Loucy (cell line): ENCODE results near the gene ZNF579.

Source experiments
- H2AFZ ChIP-seq: fragments of 200-600 bp; sonication (generic); 2 replicates; pipeline ENCODE4 v1.6.0; 2016; ENCODE audit warnings: antibody characterized with exemption, mild to moderate bottlenecking, low read length, moderate library complexity
- H3F3A ChIP-seq: fragments of 200-600 bp; 2 replicates; pipeline ENCODE4 v1.6.0; 2016; ENCODE audit warnings: antibody characterized with exemption, low read depth, mild to moderate bottlenecking
- H3K27me3 ChIP-seq: fragments of 200-600 bp; sonication (generic); 2 replicates; pipeline ENCODE4 v1.6.1; 2014; ENCODE audit warnings: low read length, mild to moderate bottlenecking; ENCODE audit not compliant: insufficient read depth, poor library complexity, severe bottlenecking
- H3K36me3 ChIP-seq: fragments of 200-600 bp; sonication (generic); 2 replicates; pipeline ENCODE4 v1.6.1; 2016; ENCODE audit warnings: low read length; ENCODE audit not compliant: insufficient read depth
- H3K4me1 ChIP-seq: fragments of 200-600 bp; sonication (generic); 2 replicates; pipeline ENCODE4 v1.5.1; 2014; ENCODE audit warnings: low read length, mild to moderate bottlenecking; ENCODE audit not compliant: insufficient read depth, poor library complexity, severe bottlenecking
- H3K4me2 ChIP-seq: fragments of 200-600 bp; sonication (generic); 2 replicates; pipeline ENCODE4 v1.6.0; 2014; ENCODE audit warnings: antibody characterized with exemption, low read length, low read depth, mild to moderate bottlenecking; ENCODE audit not compliant: poor library complexity, severe bottlenecking
- H3K4me3 ChIP-seq: fragments of 200-600 bp; sonication (generic); 2 replicates; pipeline ENCODE4 v1.5.1; 2014; ENCODE audit warnings: low read length, mild to moderate bottlenecking, mixed read lengths; ENCODE audit not compliant: poor library complexity, severe bottlenecking
- H3K79me2 ChIP-seq: fragments of 200-600 bp; sonication (generic); 2 replicates; pipeline ENCODE4 v1.6.1; 2014; ENCODE audit warnings: low read length; ENCODE audit not compliant: insufficient read depth
- H3K9ac ChIP-seq: fragments of 200-600 bp; sonication (generic); 2 replicates; pipeline ENCODE4 v1.6.0; 2014; ENCODE audit warnings: mild to moderate bottlenecking, low read depth, low read length, moderate library complexity; ENCODE audit not compliant: poor library complexity, severe bottlenecking
- H3K9me2 ChIP-seq: fragments of 200-600 bp; sonication (generic); replicated peaks from 2 replicates; pipeline ENCODE4 v1.6.1; 2016; ENCODE audit warnings: low read depth, low read length, mixed read lengths
- H3K9me3 ChIP-seq: fragments of 200-600 bp; sonication (generic); 2 replicates; pipeline ENCODE4 v1.6.1; 2014; ENCODE audit warnings: mild to moderate bottlenecking, antibody characterized with exemption, low read length, low read depth; ENCODE audit not compliant: insufficient read depth
- H4K20me1 ChIP-seq: fragments of 200-600 bp; sonication (generic); 2 replicates; pipeline ENCODE4 v1.6.0; 2014; ENCODE audit warnings: antibody characterized with exemption, low read length, mild to moderate bottlenecking; ENCODE audit not compliant: insufficient read depth, poor library complexity, severe bottlenecking
- EZH2phosphoT487 ChIP-seq: fragments of 200-600 bp; IDR thresholded peaks from 2 replicates; pipeline ENCODE4 v1.6.1; 2018; ENCODE audit warnings: antibody characterized with exemption, mild to moderate bottlenecking, moderate library complexity, borderline replicate concordance
- TF ChIP-seq, protein P1 (sequence below): fragments of 200-600 bp; sonication (generic); conservative IDR thresholded peaks from 2 replicates; pipeline ENCODE4 v1.5.1; 2014; ENCODE audit warnings: mild to moderate bottlenecking, antibody characterized with exemption, low read length

Gene ZNF579

DNA sequence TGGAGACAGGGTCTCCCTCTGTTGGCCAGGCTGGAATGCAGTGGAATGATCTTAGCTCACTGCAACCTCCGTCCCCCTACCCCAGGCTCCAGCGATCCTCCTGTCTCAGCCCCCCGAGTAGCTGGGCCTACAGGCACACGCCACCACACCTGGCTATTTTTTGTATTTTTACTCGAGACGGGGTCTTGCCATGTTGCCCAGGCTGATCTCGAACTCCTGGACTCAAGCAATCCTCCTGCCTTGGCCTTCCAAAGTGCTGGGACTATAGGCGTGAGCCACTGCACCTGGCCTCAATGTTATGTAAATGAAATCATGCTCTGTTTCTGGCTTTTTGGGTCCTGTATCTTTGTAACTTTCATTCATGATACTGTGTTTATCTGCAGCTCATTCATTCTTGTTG, 8.1 kb upstream of the ZNF579 start:
- TF ChIP-seq, protein P1, sequence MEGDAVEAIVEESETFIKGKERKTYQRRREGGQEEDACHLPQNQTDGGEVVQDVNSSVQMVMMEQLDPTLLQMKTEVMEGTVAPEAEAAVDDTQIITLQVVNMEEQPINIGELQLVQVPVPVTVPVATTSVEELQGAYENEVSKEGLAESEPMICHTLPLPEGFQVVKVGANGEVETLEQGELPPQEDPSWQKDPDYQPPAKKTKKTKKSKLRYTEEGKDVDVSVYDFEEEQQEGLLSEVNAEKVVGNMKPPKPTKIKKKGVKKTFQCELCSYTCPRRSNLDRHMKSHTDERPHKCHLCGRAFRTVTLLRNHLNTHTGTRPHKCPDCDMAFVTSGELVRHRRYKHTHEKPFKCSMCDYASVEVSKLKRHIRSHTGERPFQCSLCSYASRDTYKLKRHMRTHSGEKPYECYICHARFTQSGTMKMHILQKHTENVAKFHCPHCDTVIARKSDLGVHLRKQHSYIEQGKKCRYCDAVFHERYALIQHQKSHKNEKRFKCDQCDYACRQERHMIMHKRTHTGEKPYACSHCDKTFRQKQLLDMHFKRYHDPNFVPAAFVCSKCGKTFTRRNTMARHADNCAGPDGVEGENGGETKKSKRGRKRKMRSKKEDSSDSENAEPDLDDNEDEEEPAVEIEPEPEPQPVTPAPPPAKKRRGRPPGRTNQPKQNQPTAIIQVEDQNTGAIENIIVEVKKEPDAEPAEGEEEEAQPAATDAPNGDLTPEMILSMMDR: no peak
- TF ChIP-seq EZH2phosphoT487: no peak
- peaks cover 18% of the 10 kb centered on the region for H3K4me1 ChIP-seq

DNA sequence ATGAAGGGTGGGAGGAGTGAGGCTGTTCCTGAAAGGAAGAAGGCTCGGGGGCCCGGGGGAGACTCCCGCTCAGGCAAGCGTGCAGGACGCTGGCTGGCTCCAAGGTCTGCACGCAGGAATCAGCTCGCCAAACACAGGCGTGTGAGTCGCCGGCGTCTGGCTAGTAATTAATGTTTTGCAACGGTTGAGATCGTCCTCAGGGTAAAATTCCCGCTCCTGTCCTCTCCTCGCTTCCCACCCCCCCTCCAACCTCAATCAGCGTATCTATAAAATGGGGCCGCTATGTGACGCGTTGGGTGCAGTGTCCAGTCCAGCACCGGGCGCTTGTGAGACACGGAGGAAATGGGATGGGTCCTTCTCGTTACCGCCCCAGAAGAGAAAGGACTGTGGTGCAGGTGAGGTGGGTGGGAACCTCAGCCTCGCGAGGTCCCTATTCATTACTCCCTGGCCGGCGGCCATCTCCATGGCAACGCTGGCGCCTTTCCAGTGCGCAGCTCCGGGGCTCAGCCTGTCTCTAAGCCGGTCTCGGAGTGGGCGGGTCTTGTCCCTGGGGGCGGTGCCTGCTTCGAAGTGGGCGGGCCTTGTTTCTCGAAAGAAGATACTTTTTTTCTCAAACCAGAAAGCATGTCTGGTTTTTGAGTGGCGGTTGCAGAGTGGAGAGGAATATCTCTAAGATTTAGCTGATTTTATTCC, 6.5 kb upstream of the ZNF579 start:
- Histone ChIP-seq H3K36me3 (no peaks in the 10 kb centered on the region), H3K27me3 (no peaks in the 10 kb centered on the region), H3F3A (peaks cover 11% of the 10 kb centered on the region; the same call in 1 of the 2 replicates), H3K79me2 (no peaks in the 10 kb centered on the region), H3K9me3 (no peaks in the 10 kb centered on the region), H3K4me2 (peak overlapping the region; percentile 93), H3K4me1 (peaks cover 18% of the 10 kb centered on the region), H3K4me3 (peak overlapping the region; percentile 39), H3K9ac (no peak overlapping the region), H3K9me2 (no peaks in the 10 kb centered on the region), H2AFZ (no peak overlapping the region), H4K20me1 (no peaks in the 10 kb centered on the region)
- TF ChIP-seq, protein P1: no peak
- TF ChIP-seq EZH2phosphoT487: no peak

More for the DNA sequence above, 8.1 kb upstream of the ZNF579 start:
- Histone ChIP-seq H3K9ac (no peak overlapping the region), H3K4me3 (no peak overlapping the region), H3K9me2 (no peaks in the 10 kb centered on the region), H3K27me3 (no peaks in the 10 kb centered on the region), H3K9me3 (no peaks in the 10 kb centered on the region), H4K20me1 (no peaks in the 10 kb centered on the region), H2AFZ (no peak overlapping the region), H3F3A (peaks cover 11% of the 10 kb centered on the region; the same call in 1 of the 2 replicates), H3K79me2 (no peaks in the 10 kb centered on the region), H3K4me2 (no peak overlapping the region), H3K36me3 (no peaks in the 10 kb centered on the region)

DNA sequence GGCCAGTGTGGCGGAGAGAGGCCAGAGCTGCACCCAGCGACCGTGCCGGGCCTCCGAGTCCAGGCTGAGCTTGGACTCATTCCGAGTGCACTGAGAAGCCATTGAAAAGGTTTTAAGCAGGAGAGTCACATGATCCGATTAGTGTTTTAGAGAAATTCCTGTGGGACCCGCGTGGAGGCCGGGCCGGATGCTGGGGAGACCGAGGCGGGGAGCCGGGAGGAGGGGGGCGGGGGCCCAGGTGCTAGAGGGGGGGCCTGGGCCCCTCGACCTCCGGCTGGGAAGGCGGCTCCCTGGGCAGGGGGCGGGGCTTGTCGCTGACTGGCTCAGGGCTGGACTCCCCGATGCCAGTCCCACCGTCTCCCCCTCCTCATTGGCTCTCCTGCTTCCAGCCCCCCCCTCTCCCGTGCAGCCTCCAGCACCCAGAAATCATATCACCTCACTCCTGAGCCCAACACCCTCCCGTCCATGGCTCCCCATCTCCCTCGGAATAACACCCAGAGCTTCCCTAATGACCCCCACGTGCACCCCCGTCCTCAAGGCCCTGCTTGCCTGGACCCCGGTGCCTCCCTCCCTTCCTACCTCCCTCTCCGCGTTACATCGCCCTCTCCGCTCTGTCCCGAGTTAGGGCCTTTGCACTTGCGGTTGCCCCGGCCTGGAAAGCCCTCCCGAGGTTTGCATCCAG, 5.2 kb upstream of the ZNF579 start:
- Histone ChIP-seq H3K4me2 (peak overlapping the region; percentile 93), H3K9me2 (no peaks in the 10 kb centered on the region), H2AFZ (peak overlapping the region; percentile 96), H3K36me3 (no peaks in the 10 kb centered on the region), H4K20me1 (no peaks in the 10 kb centered on the region), H3K4me3 (peak overlapping the region; percentile 72), H3K4me1 (peaks cover 24% of the 10 kb centered on the region), H3F3A (peaks cover 11% of the 10 kb centered on the region; the same call in 1 of the 2 replicates), H3K79me2 (peaks cover 7% of the 10 kb centered on the region; the same call in 1 of the 2 replicates), H3K9ac (peak overlapping the region; percentile 59), H3K9me3 (no peaks in the 10 kb centered on the region), H3K27me3 (no peaks in the 10 kb centered on the region)
- no peak for TF ChIP-seq EZH2phosphoT487
- TF ChIP-seq, protein P1: no peak
